MG63 (cell line): ENCODE results near the gene AZU1. TPM values are rescaled to one million over a fixed set of nuclear protein-coding genes. Genes with fewer than 3 reads are reported as not detected.
"Not testable (repeated sequence)": the region's sequence is repeated elsewhere in the genome, so short reads cannot be mapped to it uniquely, and the experiment has no call there.

Experiments used
- DNase-seq: peaks from one replicate; pipeline ENCODE4 v3.0.0-alpha.2; 2020
- H3K27me3 ChIP-seq: fragments of 250-450 bp; sonication (Bioruptor Pico); 2 replicates; pipeline ENCODE4 v1.5.1; 2020; ENCODE audit warnings: mild to moderate bottlenecking, moderate library complexity
- H3K36me3 ChIP-seq: fragments of 250-450 bp; sonication (Bioruptor Pico); 2 replicates; pipeline ENCODE4 v1.5.1; 2020; ENCODE audit warnings: mild to moderate bottlenecking, moderate library complexity
- H3K4me3 ChIP-seq: fragments of 250-450 bp; sonication (Bioruptor Pico); 2 replicates; pipeline ENCODE4 v1.5.1; 2020; ENCODE audit warnings: mild to moderate bottlenecking, moderate library complexity
- H3K9me3 ChIP-seq: fragments of 250-450 bp; sonication (Bioruptor Pico); 2 replicates; pipeline ENCODE4 v1.5.1; 2020; ENCODE audit warnings: mild to moderate bottlenecking, moderate library complexity
- total RNA-seq: library from RNA; depleted of rRNA; stranded (reverse); fragments of >200 nt; shearing (Covaris generic); gene quantifications from 2 replicates; pipeline ENCODE4 v1.2.3, GENCODE V29; 2014; ENCODE audit warnings: low replicate concordance

AZU1 gene
- total RNA-seq, 1 experiment from 2014 or later: not detected

DNA sequence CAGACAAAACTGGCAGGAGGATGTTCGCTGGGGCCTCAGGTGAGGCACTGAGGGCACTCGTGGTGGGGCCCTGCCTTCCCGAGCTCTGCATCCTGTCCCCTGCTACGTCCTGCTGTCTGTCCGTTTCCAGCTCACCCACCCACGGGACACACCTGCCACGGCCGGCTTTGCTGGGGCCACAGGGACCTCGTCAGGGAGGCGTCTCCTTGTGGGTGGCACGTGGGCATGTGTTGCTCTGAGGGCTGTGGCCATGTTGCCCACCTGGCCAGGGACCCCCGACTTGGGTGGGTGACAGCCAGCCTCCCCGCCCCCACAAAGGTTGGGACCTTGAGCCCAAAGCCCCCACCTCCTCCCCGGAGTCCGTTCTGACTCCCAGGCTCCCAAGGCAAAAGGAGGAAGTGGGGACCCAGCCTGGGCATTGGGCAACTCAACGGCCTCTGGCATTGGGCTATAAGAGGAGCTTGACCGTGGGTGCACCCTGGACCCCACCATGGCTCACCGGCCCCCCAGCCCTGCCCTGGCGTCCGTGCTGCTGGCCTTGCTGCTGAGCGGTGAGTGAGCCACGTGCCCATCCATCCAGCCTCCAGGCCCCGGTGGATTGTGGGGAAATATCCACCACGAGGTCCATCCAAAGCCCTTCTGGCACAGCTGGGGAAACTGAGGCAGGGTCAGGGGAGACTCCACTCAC lies 13.0 kb downstream of the AZU1 start, which contains the start of gene PRTN3:
Gene PRTN3 (plus strand): TSS at position 481 of the 688 bp plus-strand sequence. CDS start 10 bp downstream, at position 491.
- Histone ChIP-seq H3K27me3 (peaks cover 8% of the 10 kb centered on the region), H3K36me3 (no peaks in the 10 kb centered on the region), H3K9me3 (no peaks in the 10 kb centered on the region), H3K4me3 (no peak within 1 kb of the TSS)
- DNase-seq: no peak

DNA sequence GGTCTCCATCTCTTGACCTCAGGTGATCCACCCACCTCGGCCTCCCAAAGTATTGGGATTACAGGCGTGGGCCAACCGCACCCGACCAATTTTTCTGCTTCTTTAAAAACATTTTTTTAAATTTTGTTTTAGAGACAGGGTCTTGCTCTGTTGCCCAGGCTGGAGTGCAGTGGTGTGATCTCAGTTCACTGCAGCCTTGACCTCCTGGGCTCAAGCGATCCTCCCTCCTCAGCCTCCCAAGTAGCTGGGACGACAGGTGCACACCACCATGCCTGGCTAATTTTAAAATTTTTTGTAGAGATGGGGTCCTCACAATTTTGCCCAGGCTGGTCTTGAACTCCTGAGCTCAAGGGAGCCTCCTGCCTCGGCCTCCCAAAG lies 15.2 kb downstream of the AZU1 start:
- not testable (repeated sequence) for DNase-seq, H3K9me3 ChIP-seq, H3K27me3 ChIP-seq, H3K36me3 ChIP-seq, H3K4me3 ChIP-seq

DNA sequence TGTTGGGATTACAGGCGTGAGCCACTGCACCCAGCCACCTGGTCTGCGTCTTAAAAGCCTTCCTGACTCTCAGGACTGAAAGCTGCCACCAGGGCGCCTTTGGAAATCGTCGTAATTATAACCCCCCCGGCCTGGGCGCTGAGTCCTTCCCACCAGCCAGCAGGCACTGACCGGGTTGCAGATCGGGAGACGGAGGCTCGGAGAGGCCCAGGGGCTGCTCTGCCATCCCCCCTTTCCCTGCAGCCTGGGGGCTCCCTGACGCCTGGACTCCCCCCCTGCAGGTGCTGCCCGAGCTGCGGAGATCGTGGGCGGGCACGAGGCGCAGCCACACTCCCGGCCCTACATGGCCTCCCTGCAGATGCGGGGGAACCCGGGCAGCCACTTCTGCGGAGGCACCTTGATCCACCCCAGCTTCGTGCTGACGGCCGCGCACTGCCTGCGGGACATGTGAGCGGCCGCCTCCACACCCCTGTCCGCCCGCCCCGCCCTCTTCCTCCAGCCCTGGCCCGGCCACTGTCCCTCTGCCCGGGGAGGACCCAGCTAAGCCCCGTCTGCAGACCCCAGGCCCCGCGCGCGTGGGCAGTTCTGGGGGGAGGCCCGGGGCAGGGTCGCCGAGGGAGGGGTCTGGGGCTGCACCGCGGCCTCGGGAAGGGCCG lies 15.7 kb downstream of the AZU1 start:
- Histone ChIP-seq H3K27me3 (peaks cover 8% of the 10 kb centered on the region), H3K36me3 (no peaks in the 10 kb centered on the region), H3K4me3 (no peak overlapping the region), H3K9me3 (no peaks in the 10 kb centered on the region)
- no peak for DNase-seq

DNA sequence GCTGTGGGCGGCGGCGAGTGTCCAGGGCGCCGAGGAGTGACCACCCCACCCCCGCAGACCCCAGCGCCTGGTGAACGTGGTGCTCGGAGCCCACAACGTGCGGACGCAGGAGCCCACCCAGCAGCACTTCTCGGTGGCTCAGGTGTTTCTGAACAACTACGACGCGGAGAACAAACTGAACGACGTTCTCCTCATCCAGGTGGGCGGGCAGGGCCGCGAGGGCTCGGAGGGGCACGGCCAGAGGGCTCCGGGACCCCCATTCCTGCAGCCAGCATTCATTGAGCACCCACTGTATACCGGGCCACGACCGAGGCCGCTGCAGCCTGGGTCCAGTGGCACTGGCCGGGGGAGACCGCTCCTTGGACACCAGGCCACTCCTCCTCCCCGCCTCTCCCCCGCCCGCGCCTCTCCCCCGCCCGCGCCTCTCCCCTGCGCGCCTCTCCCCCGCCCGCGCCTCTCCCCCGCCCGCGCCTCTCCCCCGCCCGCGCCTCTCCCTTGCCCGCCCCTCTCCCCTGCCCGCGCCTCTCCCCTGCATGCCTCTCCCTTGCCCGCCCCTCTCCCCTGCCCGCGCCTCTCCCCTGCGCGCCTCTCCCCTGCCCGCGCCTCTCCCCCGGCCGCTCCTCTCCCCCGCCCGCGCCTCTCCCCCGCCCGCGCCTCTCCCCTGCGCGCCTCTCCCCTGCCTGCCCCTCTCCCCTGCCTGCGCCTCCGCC lies 16.4 kb downstream of the AZU1 start:
- Histone ChIP-seq H3K27me3 (peaks cover 8% of the 10 kb centered on the region), H3K9me3 (no peaks in the 10 kb centered on the region), H3K4me3 (no peak overlapping the region), H3K36me3 (no peaks in the 10 kb centered on the region)
- no peak for DNase-seq

DNA sequence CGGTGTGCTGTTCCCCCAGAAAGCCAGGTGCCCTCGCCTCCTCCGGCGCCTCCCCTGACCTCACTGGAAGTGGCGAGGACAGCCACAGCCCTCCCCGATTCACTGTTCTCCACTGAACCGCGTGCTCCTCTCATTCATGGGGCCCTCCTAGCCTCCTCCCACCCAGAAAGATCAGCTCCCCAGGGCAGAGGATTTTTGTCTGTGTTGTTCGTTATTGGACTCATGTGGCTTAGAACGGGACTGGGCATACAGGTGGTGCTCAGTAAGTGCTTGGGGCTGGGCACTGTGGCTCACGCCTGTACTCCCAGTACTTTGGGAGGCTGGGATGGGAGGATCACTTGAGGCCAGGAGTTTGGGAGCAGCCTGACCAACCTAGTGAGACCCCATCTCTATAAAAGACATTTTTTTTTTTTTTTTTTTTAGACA lies 16.9 kb downstream of the AZU1 start:
- Histone ChIP-seq H3K4me3 (no peak overlapping the region), H3K36me3 (no peaks in the 10 kb centered on the region), H3K9me3 (no peaks in the 10 kb centered on the region), H3K27me3 (peaks cover 8% of the 10 kb centered on the region)
- DNase-seq: no peak

DNA sequence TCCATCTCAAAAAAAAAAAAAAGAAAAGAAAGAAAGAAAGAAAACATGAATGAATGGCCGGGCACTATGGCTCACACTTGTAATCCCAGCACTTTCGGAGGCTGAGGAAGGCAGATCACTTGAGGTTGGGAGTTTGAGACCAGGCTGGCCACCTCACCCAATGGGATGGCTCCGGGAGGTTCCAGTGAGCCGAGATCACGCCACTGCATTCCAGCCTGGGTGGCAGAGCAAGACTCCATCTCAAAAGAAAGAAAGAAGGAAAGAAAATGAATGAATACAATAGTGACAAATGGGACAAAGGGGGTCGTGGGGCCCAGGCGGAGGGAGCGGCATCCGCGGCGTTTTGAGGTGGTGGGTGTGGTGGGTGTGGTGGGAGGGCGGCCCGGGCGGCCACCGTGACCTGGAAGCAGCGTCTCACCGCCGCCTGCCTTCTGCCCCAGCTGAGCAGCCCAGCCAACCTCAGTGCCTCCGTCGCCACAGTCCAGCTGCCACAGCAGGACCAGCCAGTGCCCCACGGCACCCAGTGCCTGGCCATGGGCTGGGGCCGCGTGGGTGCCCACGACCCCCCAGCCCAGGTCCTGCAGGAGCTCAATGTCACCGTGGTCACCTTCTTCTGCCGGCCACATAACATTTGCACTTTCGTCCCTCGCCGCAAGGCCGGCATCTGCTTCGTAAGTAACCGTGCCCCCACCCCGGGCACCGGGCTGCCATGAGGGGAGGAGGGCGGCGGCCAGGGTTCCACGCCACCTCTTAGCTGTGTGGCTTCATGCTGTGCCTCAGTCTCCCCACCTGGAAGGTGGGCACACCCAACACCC lies 18.3 kb downstream of the AZU1 start:
- Histone ChIP-seq H3K9me3 (no peaks in the 10 kb centered on the region), H3K27me3 (peaks cover 8% of the 10 kb centered on the region), H3K4me3 (no peak overlapping the region), H3K36me3 (no peaks in the 10 kb centered on the region)
- no peak for DNase-seq

DNA sequence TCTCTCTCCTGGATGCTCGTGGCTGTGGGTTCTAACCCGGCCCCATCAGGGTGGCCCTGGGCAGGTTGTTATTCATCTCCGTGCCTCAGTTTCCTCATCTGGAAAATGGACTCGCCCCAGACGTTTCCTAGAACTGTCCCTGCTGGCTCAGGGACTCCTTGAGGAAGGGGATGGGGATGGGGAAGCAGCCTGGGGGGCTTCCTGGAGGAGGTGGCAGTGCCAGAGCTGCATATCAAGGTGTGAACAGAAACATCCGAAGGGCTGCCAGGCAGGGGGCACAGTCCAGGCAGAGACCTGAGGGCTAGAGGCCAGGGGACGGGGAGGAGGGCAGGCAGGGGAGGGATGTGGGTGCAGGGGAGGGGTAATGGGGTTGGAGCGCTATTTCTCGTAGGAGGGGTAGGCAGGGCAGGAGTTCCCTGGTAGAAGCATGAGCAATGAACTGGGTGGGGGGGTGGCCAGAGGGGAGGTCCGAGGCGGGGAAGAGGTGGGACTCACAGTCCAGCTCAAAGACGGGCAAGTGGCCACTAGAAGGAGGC lies 20.8 kb downstream of the AZU1 start:
- Histone ChIP-seq H3K9me3 (no peaks in the 10 kb centered on the region), H3K36me3 (no peaks in the 10 kb centered on the region), H3K4me3 (no peak overlapping the region), H3K27me3 (peaks cover 5% of the 10 kb centered on the region)
- no peak for DNase-seq

DNA sequence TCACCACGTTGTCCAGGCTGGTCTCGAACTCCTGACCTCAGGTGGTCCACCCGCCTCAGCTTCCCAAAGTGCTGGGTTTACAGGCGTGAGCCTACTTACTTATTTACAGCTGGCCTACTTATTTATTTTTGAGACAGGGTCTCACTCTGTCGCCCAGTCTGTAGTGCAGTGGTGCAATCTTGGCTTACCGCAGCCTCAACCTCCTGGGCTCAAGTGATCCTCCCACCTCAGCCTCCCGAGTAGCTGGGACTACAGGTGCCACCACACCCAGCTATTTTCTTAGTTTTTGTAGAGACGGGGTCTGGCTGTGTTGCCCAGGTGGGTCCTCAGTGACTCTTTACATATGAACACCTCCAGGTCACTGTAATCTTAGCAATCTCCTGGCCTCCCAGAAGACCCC lies 21.6 kb downstream of the AZU1 start:
- DNase-seq, H3K4me3 ChIP-seq, H3K27me3 ChIP-seq, H3K9me3 ChIP-seq, H3K36me3 ChIP-seq: not testable (repeated sequence)

DNA sequence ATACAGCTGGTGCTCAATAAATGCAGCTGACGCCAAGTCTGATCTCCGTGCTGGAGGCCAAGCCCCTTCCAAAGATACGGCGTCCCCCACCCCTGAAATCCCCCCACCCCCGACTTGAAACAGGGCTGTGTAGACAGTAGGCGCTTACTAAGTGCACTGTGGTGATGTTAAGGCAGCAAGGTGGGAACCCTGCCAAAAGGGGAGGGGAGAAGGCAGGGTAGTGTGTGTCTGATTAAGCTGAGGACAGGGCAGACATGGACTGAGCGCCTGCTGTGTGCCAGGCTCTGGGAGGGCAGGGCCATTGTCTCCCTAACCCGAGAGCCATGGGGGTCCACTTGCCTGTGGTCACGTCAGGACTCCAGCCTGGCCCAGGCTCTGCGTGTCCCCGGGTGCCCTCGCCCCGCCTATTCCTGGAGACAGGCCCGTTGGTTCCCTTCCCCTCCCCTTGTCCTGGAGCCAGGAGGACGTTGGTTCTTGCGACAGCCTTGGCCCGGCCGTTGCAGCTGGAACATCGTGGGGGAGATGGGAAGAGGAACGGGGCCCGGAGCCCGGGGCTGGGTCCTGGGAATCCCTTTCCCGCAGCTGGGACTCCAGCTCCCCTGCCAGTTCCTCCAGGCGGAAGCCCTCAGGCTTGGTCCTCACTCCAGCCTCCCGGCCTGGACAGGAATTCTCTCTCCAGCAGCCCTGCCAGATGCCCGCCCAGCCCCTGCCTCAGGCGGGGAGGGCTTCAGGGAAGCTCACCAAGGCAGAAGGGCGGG lies 22.8 kb downstream of the AZU1 start:
- DNase-seq: peak; percentile 86
- no peaks in the 10 kb centered on the region for H3K36me3 ChIP-seq
- H3K9me3 ChIP-seq: no peaks in the 10 kb centered on the region
- H3K4me3 ChIP-seq: no peak overlapping the region
- H3K27me3 ChIP-seq: no peaks in the 10 kb centered on the region

DNA sequence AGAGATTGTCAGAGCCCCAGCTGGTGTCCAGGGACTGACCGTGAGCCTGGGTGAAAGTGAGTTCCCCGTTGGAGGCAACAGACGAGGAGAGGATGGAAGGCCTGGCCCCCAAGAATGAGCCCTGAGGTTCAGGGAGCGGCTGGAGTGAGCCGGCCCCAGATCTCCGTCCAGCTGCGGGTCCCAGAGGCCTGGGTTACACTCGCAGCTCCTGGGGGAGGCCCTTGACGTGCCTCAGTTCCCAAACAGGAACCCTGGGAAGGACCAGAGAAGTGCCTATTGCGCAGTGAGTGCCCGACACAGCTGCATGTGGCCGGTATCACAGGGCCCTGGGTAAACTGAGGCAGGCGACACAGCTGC lies 23.3 kb downstream of the AZU1 start:
- Histone ChIP-seq H3K27me3 (no peaks in the 10 kb centered on the region), H3K9me3 (no peaks in the 10 kb centered on the region), H3K4me3 (no peak overlapping the region), H3K36me3 (no peaks in the 10 kb centered on the region)
- DNase-seq: no peak

DNA sequence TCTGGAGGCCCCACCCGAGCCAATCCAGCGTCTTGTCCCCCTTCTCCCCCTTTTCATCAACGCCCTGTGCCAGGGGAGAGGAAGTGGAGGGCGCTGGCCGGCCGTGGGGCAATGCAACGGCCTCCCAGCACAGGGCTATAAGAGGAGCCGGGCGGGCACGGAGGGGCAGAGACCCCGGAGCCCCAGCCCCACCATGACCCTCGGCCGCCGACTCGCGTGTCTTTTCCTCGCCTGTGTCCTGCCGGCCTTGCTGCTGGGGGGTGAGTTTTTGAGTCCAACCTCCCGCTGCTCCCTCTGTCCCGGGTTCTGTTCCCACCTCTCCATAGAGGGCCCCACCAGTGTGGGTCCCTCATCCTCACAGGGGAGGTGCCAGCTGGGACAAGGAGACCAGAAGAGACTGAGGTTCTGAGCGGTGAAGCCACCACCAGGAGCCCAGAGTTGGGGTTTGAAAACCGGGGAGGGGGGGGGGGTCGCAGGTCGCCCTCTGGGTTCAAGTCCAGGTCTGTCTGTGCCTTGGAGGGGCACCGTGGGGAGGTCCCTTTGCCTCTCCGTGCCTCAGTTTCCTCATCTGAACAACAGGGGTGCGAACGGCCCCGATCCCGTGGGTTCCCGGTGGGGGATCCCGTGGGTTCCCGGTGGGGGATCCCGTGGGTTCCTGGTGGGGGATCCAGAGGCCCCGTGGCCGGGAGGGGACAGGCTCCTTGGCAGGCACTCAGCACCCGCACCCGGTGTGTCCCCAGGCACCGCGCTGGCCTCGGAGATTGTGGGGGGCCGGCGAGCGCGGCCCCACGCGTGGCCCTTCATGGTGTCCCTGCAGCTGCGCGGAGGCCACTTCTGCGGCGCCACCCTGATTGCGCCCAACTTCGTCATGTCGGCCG lies 24.7 kb downstream of the AZU1 start, which contains the start of gene ELANE:
Gene ELANE (plus strand): TSS at position 168 of the 878 bp plus-strand sequence. CDS start 26 bp downstream, at position 194.
- Histone ChIP-seq H3K4me3 (no peak within 1 kb of the TSS), H3K27me3 (no peaks in the 10 kb centered on the region), H3K36me3 (no peaks in the 10 kb centered on the region), H3K9me3 (no peaks in the 10 kb centered on the region)
- DNase-seq: no peak

DNA sequence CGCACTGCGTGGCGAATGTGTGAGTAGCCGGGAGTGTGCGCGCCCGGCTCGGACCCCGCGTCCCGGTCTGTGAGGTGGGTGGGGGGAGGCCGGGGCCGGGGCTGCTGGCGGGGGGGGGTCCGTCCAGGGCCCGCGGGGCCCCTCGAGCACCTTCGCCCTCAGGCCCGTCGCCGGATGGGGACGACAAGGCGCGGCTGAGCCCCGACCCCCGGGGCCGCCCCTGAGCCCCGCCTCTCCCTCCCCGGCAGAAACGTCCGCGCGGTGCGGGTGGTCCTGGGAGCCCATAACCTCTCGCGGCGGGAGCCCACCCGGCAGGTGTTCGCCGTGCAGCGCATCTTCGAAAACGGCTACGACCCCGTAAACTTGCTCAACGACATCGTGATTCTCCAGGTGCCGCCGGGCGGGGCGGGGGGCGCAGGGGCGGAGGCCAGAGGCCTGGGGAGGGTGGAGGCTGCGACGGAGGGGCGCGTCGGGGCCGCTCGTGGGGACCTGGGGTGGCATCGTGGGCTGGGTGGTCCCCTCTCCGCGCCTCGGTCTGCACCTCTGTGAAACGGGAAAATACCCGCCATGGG lies 25.5 kb downstream of the AZU1 start:
- Histone ChIP-seq H3K36me3 (no peaks in the 10 kb centered on the region), H3K9me3 (no peaks in the 10 kb centered on the region), H3K4me3 (no peak overlapping the region), H3K27me3 (no peaks in the 10 kb centered on the region)
- DNase-seq: no peak

DNA sequence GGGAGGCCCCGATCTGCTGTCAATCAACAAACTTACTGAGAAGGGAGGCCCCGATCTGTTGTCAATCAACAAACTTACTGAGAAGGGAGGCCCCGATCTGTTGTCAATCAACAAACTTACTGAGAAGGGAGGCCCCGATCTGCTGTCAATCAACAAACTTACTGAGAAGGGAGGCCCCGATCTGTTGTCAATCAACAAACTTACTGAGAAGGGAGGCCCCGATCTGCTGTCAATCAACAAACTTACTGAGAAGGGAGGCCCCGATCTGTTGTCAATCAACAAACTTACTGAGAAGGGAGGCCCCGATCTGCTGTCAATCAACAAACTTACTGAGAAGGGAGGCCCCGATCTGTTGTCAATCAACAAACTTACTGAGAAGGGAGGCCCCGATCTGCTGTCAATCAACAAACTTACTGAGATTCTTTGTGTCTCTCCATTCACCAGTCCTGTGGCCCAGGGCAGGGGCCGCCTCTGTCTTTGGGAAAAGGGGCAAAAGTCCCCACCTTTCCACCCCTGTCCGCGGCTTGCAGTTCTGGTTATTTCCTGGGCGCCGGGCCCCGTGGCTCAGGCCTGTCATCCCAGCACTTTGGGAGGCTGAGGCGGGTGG lies 26.1 kb downstream of the AZU1 start:
- not testable (repeated sequence) for H3K4me3 ChIP-seq, H3K36me3 ChIP-seq, DNase-seq, H3K27me3 ChIP-seq, H3K9me3 ChIP-seq

DNA sequence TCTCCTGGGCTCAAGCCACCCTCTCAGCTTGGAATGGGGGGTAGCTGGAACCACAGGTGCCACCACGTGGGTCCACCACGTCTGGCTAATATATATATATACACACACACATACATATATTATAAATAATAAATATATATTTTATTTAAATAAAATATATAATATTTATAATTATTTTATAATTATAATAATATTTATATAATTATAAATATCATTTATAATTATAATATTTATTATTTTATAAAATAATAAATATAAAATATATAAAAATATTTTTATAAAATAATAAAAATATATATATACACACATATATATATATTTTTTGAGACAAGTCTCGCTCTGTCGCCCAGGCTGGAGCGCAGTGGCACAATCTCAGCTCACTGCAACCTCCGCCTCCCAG lies 26.9 kb downstream of the AZU1 start:
- H3K9me3 ChIP-seq: no peaks in the 10 kb centered on the region
- DNase-seq: no peak
- no peak overlapping the region for H3K4me3 ChIP-seq
- H3K27me3 ChIP-seq: no peaks in the 10 kb centered on the region
- no peaks in the 10 kb centered on the region for H3K36me3 ChIP-seq

DNA sequence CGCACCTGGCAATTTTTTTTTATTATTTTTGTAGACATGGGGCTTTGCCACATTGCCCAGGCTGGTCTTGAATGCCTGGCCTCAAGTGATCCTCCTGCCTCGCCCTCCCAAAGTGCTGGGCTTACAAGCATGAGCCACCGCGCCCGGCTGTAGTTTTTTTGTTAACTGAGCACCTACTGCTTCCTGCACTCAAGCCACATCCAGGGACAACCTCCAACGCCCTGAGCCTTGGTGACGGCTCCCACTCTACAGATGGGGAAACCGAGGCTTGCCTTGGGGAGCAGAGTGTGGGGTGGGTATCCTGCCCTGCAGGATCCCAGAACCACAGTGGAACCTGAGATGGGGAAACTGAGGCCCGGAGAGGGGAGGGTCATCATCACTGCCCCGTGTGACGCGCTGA lies 27.5 kb downstream of the AZU1 start:
- DNase-seq: no peak
- no peaks in the 10 kb centered on the region for H3K36me3 ChIP-seq
- H3K27me3 ChIP-seq: no peaks in the 10 kb centered on the region
- no peaks in the 10 kb centered on the region for H3K9me3 ChIP-seq
- no peak overlapping the region for H3K4me3 ChIP-seq
